ENCODE results near the gene CTU2. TPM values are rescaled to one million over a fixed set of nuclear protein-coding genes. Genes with fewer than 3 reads are reported as not detected.
A peak's percentile ranks its signal among the peaks of the same experiment; 100 is the strongest.

Gene CTU2
- polyA plus RNA-seq, 1 donor (not counting 4 experiments of a cell fraction or from before 2014, with no cell fraction given), result 6.3 TPM

- Histone ChIP-seq H3K9me3 (ENCODE audit: control insufficient read depth, low read depth, low read length) (no peaks in the 10 kb centered on the region), H3K36me3 (ENCODE audit: control insufficient read depth in 2 of 2, extremely low read depth in 1 of 2, insufficient read depth in 2 of 2, low read length in 2 of 2) (peaks cover 2 to 4% of the 10 kb centered on the region in 2 experiments), H3K9me1 (ENCODE audit: control insufficient read depth, extremely low read depth, insufficient read depth, low read length) (no peaks in the 10 kb centered on the region), H4K20me1 (ENCODE audit: control insufficient read depth, extremely low read depth, insufficient read depth, low read length) (no peaks in the 10 kb centered on the region), H3K27ac (ENCODE audit: control insufficient read depth, insufficient read depth, low read length) (no peak overlapping the region), H3K27me3 (ENCODE audit: control insufficient read depth, extremely low read depth, insufficient read depth, low read length) (peaks cover 26% of the 10 kb centered on the region), H3K9ac (ENCODE audit: control insufficient read depth, extremely low read depth, insufficient read depth, low read length) (no peak overlapping the region), H3K4me3 (ENCODE audit: control insufficient read depth in 2 of 3, extremely low read depth in 1 of 3, insufficient read depth in 2 of 3, low read depth in 1 of 3, low read length in 3 of 3) (no peak overlapping the region), H3K79me2 (ENCODE audit: control insufficient read depth, insufficient read depth, low read length) (no peaks in the 10 kb centered on the region), H3K4me2 (ENCODE audit: control insufficient read depth, extremely low read depth, insufficient read depth, low read depth, low read length) (no peak overlapping the region), H3K4me1 (ENCODE audit: control insufficient read depth, extremely low read depth, insufficient read depth, low read length) (no peaks in the 10 kb centered on the region), H2AFZ (ENCODE audit: control insufficient read depth, low read length) (no peak overlapping the region)
- dilution Hi-C loops (cut with MboI; ENCODE audit: extremely low pct_ligation_motif_present, low sequenced_read_pairs), result no loop called here
- DNase-seq (ENCODE audit: low read depth, low spot score) (no peak), FAIRE-seq (no peak)
- TF ChIP-seq EZH2 (IDR thresholded peaks at IDR 0.05; ENCODE audit: low read length), result no peak
- no peak for TF ChIP-seq CTCF (optimal IDR thresholded peaks at IDR 0.05 in 1 of 3, IDR thresholded peaks at IDR 0.05 in 1 of 3, conservative IDR thresholded peaks at IDR 0.05 in 1 of 3; ENCODE audit: extremely low read depth in 1 of 3, insufficient read depth in 2 of 3, low read length in 3 of 3)
Measured at GRCh38 chr16:88697116-88697830, 9.0 kb upstream of the CTU2 start.

GRCh38 chr16:88697831-88698615 lies 8.3 kb upstream of the CTU2 start:
- H3K27ac ChIP-seq (ENCODE audit: control insufficient read depth, insufficient read depth, low read length), result no peak overlapping the region
- TF ChIP-seq CTCF (optimal IDR thresholded peaks at IDR 0.05 in 1 of 3, IDR thresholded peaks at IDR 0.05 in 1 of 3, conservative IDR thresholded peaks at IDR 0.05 in 1 of 3; ENCODE audit: extremely low read depth in 1 of 3, insufficient read depth in 2 of 3, low read length in 3 of 3) (peak in 2 of 3 experiments; percentile 45 to 52), EZH2 (IDR thresholded peaks at IDR 0.05; ENCODE audit: low read length) (no peak)
- no peaks in the 10 kb centered on the region for H4K20me1 ChIP-seq (ENCODE audit: control insufficient read depth, extremely low read depth, insufficient read depth, low read length)
- peaks cover 19% of the 10 kb centered on the region for H3K27me3 ChIP-seq (ENCODE audit: control insufficient read depth, extremely low read depth, insufficient read depth, low read length)
- no peaks in the 10 kb centered on the region for H3K79me2 ChIP-seq (ENCODE audit: control insufficient read depth, insufficient read depth, low read length)
- FAIRE-seq (no peak), DNase-seq (ENCODE audit: low read depth, low spot score) (no peak)
- H3K4me2 ChIP-seq (ENCODE audit: control insufficient read depth, extremely low read depth, insufficient read depth, low read depth, low read length), result no peak overlapping the region
- H2AFZ ChIP-seq (ENCODE audit: control insufficient read depth, low read length), result no peak overlapping the region
- no peaks in the 10 kb centered on the region for H3K9me1 ChIP-seq (ENCODE audit: control insufficient read depth, extremely low read depth, insufficient read depth, low read length)
- H3K9ac ChIP-seq (ENCODE audit: control insufficient read depth, extremely low read depth, insufficient read depth, low read length), result no peak overlapping the region
- H3K9me3 ChIP-seq (ENCODE audit: control insufficient read depth, low read depth, low read length), result no peaks in the 10 kb centered on the region
- no peaks in the 10 kb centered on the region for H3K4me1 ChIP-seq (ENCODE audit: control insufficient read depth, extremely low read depth, insufficient read depth, low read length)
- H3K4me3 ChIP-seq (ENCODE audit: control insufficient read depth in 2 of 3, extremely low read depth in 1 of 3, insufficient read depth in 2 of 3, low read depth in 1 of 3, low read length in 3 of 3), result no peak overlapping the region
- H3K36me3 ChIP-seq (ENCODE audit: control insufficient read depth in 2 of 2, extremely low read depth in 1 of 2, insufficient read depth in 2 of 2, low read length in 2 of 2), result peaks cover 2 to 4% of the 10 kb centered on the region in 2 experiments
- dilution Hi-C loops (cut with MboI; ENCODE audit: extremely low pct_ligation_motif_present, low sequenced_read_pairs), result no loop called here

Measured in keratinocyte (primary cell).